ENCODE results near the gene GAS1.
A peak's percentile ranks its signal among the peaks of the same experiment; 100 is the strongest.

Gene GAS1

GRCh38 chr9:86947146-86948073 lies at the start of gene GAS1:
TSS of gene GAS1 (minus strand) at chr9:86947506. CDS start at chr9:86946779, 727 bp downstream.
- DNase-seq = peak; percentile 20 to 61 (median 40)

DNA sequence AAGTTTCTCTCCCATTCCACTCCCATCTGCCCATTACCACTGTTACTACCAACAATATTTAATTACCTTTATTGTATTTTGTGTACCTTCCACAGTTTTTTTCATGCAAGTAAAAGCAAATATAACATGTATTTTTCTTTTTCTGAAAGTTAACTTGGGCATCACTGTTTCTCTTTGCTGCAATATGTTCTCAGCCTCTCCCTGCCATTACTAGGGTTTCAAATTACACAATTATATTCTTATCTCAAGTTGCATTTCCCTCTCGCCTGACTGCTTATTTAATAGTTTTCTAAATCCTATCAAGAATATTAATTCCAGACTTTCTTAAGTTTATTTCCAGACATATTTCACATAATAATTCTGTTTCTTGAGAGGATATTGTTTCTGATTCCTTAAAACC lies 46.9 kb upstream of the GAS1 start:
- no peak for DNase-seq

- DNase-seq = no peak
These were observed 46.5 kb upstream of the GAS1 start for GRCh38 chr9:86993830-86994229.

- DNase-seq = no peak
These were observed 43.8 kb upstream of the GAS1 start for GRCh38 chr9:86991077-86991476.

GRCh38 chr9:86990290-86990689 lies 43.0 kb upstream of the GAS1 start:
- no peak for DNase-seq

GRCh38 chr9:86987900-86988299 lies 40.6 kb upstream of the GAS1 start:
- DNase-seq = no peak

GRCh38 chr9:86985132-86985647 lies 37.9 kb upstream of the GAS1 start:
- DNase-seq = no peak

GRCh38 chr9:86983620-86984259 lies 36.4 kb upstream of the GAS1 start:
- no peak for DNase-seq

- DNase-seq = no peak
These were observed 35.9 kb upstream of the GAS1 start for GRCh38 chr9:86983249-86983619.

DNA sequence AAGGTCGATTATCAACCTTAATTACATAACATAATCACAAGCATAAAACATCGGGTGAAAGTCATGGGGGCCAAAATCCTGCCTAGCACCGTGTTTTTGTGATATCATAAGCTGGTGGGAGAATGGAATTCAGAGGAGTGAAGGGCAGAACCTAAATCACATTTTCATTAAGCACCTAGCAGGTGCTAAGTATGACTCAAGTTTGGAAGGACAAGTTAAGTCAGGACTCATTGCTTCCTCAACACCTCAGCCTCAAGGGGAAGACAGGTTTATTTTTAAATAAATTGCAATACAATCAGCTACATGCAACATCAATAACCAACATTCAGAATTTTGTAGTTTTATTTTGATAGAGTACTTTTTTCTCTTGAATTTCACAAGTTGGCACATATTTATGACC lies 33.5 kb upstream of the GAS1 start:
- DNase-seq = no peak

DNA sequence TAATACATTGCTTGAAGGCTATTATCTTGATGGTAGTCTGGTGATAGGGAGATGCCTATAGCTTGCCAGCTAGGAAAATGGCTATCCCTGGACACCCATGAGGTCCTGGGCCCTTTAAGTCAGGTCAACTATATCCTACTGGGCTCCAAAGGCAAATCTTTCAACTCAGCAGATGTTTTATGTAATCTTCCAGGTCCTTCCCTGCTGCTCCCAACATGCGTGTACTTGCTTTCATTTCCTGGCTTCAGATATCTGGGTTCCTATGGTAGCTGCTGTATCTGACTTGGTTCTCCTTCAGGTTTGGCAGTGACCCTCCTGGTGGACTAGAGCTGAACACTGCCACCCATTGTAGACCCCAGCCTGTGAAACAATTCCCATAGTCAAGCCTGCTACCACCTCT lies 32.4 kb upstream of the GAS1 start:
- DNase-seq = no peak

DNA sequence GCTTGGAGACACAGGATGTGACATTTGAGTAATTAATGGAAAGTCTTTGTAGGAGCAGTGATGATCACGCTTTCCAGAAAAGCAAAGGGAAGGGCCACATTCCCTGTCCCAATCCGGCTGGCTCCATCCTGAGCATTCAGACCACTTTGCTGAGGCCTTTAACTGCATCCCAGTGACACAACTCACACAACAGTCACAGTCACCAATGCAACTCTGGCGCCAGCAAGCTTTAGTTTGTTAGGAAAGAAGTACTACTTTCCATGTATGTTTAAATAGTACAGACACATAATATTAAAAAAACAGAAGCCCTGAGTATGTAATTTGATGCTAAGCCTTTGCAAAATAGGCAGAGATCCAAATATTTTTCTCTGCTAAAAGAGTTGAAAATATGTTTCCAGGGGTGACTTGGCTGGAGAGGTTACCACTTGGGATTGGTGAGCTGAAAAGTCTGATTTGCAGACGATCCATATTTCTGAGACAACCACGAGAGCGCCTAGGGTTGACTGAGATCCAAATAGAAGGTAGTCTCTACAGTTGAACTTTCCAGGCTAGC lies 31.7 kb upstream of the GAS1 start:
- DNase-seq = no peak

DNA sequence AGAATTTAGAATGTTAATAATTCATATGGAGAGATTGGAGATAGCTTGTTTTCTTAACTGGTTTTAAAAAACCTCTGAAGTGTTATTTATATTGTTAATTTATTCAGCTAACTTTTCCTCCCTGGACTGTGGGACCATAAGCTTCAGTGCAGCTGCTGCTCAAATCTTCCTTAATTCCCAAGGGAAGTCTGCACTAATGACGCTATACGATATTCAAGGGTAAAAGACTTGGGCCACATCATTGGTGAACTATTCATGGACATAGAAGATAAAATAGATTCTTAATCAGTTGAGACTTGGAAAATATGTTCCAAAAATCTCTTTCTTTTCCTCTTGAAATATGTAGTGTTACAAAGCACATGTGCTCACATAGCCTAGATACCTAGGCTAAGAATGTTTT lies 31.1 kb upstream of the GAS1 start:
- DNase-seq = no peak

DNA sequence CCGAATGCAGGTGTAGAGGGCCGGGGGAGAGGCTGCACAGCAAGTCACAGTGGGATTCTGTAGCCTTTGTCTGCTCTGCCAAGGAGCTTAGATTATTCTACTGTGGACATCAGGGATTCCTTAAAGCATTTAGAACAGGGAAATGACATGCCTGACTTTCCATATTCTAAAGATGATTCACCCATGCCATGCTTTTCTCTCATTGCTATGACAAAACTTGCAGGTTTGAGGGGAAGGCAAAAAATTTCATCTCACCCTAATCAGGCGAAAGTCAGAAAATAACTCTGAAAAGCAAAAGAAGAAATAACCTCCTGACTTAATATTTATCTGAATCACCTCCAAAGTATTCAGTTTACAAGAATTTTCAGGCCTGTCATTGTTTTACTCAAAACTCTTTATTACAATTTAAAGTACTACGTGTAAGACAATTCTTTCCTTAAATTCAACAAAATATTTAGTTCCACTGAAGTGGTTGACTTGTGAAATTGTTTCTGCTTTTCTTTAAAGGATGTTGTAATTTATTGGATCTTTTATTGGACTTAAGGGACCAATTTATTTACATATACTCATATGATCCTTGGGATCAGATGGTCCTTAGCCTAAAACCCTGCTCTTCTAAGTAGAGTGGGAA lies 30.0 kb upstream of the GAS1 start:
- DNase-seq = no peak

GRCh38 chr9:86975606-86976005 lies 28.3 kb upstream of the GAS1 start:
- no peak for DNase-seq

DNA sequence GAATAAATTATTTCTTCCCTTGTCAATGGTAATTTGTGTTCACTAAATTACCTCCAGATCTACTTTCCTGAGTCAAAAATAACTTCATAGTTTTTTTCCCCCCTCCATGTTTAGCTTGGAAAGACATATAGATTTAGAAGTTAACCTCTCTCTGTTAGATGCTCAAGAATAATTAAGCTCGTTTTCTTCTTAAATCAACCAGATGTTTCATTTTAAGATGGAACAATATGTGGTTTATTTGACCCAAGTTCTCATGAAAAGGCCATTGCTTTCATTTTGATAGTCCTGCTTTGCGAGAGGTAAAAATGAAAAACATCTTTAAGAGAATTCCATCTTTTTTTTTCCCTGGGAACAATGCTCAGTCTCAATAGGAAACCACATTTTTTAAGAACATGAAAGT lies 27.7 kb upstream of the GAS1 start:
- no peak for DNase-seq

DNA sequence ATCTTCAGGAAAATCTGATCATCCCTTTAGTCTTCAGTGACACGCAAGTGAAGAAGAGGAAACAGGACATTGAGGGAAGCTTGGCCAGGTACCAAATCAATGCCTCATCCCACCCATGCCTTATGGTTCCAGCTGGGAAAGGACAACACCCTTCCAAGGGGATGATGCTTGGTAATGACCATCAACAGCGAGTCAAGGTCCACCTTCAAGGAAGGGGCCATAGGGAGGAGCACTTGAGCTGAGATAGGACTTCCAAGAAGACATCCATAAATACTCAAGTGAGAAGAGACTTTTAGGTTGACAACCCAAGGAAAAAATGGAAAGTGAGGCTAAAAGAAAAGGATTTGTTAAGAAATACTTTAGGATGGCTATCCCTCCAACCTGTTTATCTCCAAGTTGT lies 27.1 kb upstream of the GAS1 start:
- no peak for DNase-seq

GRCh38 chr9:86971742-86972141 lies 24.4 kb upstream of the GAS1 start:
- DNase-seq = no peak

DNA sequence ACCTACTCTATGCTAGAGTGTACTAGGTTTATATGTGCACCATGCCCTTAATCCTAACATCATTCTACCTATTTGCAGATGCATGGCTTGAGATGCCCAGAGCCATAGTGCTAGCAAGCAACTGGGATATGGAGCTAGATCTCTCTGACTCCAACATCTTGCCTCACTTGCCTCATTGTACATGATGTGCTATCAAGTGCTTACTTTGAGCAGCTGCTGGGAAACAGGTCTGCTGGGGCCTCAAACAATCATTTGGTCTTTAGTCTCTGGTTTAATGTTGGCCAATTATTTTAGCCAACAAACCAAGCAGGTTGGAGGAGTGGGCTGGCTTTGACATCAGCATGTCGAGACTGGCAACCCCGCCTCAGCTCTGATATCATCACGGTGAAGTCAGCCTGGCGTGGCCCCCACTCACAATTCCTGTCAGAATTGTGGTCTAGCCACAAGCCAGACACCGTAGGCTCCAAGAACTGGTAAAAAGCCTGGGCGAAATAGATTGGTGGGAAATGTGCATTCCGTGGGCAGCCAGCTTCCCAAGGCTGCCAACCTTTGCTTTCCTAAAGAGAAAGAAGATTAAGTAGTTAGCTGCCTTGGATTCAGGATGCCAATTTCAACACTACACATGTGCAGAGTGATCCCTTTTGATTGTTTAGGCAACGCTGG lies 21.1 kb upstream of the GAS1 start:
- DNase-seq = no peak

GRCh38 chr9:86966852-86967511 lies 19.7 kb upstream of the GAS1 start:
- no peak for DNase-seq

- DNase-seq = no peak
These were observed 18.5 kb upstream of the GAS1 start for GRCh38 chr9:86965636-86966395.

DNA sequence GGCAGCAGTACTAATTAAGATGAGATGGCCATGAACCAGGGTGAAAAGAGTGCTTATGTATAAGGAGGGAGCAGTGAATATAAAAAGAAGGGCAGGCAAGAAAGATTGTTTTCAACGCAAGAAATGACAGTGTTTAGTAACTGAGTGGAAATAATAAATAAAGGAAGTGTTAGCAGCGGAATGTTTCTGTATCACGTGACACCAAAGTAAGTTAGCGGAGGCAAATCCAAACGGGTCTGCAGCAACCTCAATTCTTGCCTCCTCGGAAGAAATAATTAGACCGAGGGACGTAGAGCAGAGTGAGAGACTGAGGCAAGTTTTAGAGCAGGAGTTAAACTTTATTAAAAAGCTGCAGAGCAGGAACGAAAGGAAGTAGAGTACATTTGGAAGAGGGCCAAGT lies 15.4 kb upstream of the GAS1 start:
- DNase-seq = no peak

All from stimulated activated naive CD4-positive, alpha-beta T cell (primary cell).